Measurements from ENCODE around the gene TMEM81.

DNA sequence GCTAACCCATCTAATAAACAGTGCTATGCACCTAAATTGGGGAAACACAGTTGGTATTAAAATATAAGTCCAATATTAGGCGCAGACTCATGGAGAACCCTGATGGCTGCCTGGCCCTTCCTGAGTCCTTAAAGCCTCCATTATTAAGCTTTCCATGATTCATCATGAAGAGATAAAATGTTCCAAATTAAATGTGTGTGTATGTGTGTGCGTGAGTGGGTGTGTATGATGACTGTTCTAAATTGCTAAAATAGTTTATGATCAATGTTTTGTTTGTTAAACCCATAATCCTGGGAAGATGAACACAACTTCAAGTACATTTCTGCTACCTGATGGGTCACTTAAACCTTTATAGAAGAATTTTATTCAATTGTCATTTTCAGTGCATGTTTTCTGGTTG lies 43.8 kb upstream of the TMEM81 start:
- TF ChIP-seq CTCF (conservative IDR thresholded peaks at IDR 0.05 in 1 of 2, IDR thresholded peaks at IDR 0.05 in 1 of 2; ENCODE audit: low read depth in 1 of 2, low read length in 2 of 2) = no peak
- no peak for TF ChIP-seq EZH2 (IDR thresholded peaks at IDR 0.05; ENCODE audit: low read length, missing control alignments)

Measured in fibroblast of lung (primary cell).